GM23248 (cell line): ENCODE data around the gene FDX2. TPM values are rescaled to one million over a fixed set of nuclear protein-coding genes. Genes with fewer than 3 reads are reported as not detected.

Experiments
- DNase-seq: peaks from one replicate; pipeline ENCODE4 v3.0.0-alpha.2; 2015
- H2AFZ ChIP-seq: fragments of 200-600 bp; sonication (generic); 2 replicates; pipeline ENCODE4 v1.6.1; 2016; ENCODE audit warnings: antibody characterized with exemption
- H3F3A ChIP-seq: fragments of 200-600 bp; sonication (generic); 2 replicates; pipeline ENCODE4 v1.6.1; 2016; ENCODE audit warnings: mild to moderate bottlenecking, antibody characterized with exemption, mixed run types; ENCODE audit not compliant: insufficient read depth
- H3K27ac ChIP-seq: fragments of 200-600 bp; sonication (generic); 2 replicates; pipeline ENCODE4 v1.5.1; 2016; ENCODE audit warnings: mild to moderate bottlenecking
- H3K27me3 ChIP-seq: fragments of 200-600 bp; sonication (generic); replicated peaks from 2 replicates; pipeline ENCODE4 v1.6.1; 2016; ENCODE audit warnings: mild to moderate bottlenecking; ENCODE audit not compliant: insufficient read depth
- H3K36me3 ChIP-seq: fragments of 200-600 bp; sonication (generic); 2 replicates; pipeline ENCODE4 v1.6.1; 2016; ENCODE audit warnings: low read depth, mild to moderate bottlenecking
- H3K4me1 ChIP-seq: fragments of 200-600 bp; sonication (generic); 2 replicates; pipeline ENCODE4 v1.6.1; 2016; ENCODE audit warnings: mild to moderate bottlenecking; ENCODE audit not compliant: insufficient read depth
- H3K4me2 ChIP-seq: fragments of 200-600 bp; sonication (generic); one replicate; pipeline ENCODE4 v1.6.1; 2016; ENCODE audit warnings: mild to moderate bottlenecking; ENCODE audit not compliant: unreplicated experiment
- H3K4me3 ChIP-seq: fragments of 200-600 bp; sonication (generic); 2 replicates; pipeline ENCODE4 v1.5.1; 2016; ENCODE audit warnings: mild to moderate bottlenecking
- H3K79me2 ChIP-seq: fragments of 200-600 bp; sonication (generic); 2 replicates; pipeline ENCODE4 v1.6.1; 2016; ENCODE audit warnings: mild to moderate bottlenecking; ENCODE audit not compliant: insufficient read depth
- H3K9ac ChIP-seq: fragments of 200-600 bp; sonication (generic); 2 replicates; pipeline ENCODE4 v1.6.1; 2016; ENCODE audit warnings: mild to moderate bottlenecking
- H3K9me2 ChIP-seq: fragments of 200-600 bp; sonication (generic); 2 replicates; pipeline ENCODE4 v1.6.1; 2016; ENCODE audit warnings: mixed run types, mild to moderate bottlenecking, moderate library complexity; ENCODE audit not compliant: insufficient read depth
- H3K9me3 ChIP-seq: fragments of 200-600 bp; sonication (generic); one replicate; pipeline ENCODE4 v1.6.1; 2017; ENCODE audit warnings: low read depth
- H4K20me1 ChIP-seq: fragments of 200-600 bp; sonication (generic); 2 replicates; pipeline ENCODE4 v1.6.0; 2016; ENCODE audit not compliant: insufficient read depth
- EZH2 ChIP-seq: fragments of 200-600 bp; sonication (generic); IDR thresholded peaks from 2 replicates; pipeline ENCODE4 v1.6.1; 2018; ENCODE audit warnings: antibody characterized with exemption, mild to moderate bottlenecking; ENCODE audit not compliant: insufficient read depth, poor library complexity, severe bottlenecking
- EZH2phosphoT487 ChIP-seq: fragments of 200-600 bp; sonication (generic); IDR thresholded peaks from 2 replicates; pipeline ENCODE4 v1.6.1; 2018; ENCODE audit warnings: antibody characterized with exemption, moderate library complexity, mild to moderate bottlenecking, low read depth; ENCODE audit not compliant: insufficient read depth
- WGBS, 2 experiments: methylation state at CpG; one replicate each; pipeline ENCODE4 v1.1.6; 2015 to 2017; ENCODE audit warnings: low lambda C conversion rate in 2 of 2, low coverage in 1 of 2; ENCODE audit errors: missing lambda C conversion rate in 2 of 2; 5-methylcytosine and 5-hydroxymethylcytosine counted together
- in situ Hi-C: fragments of 300-500 bp; cut with MboI; formaldehyde crosslinking; loops from 2 replicates; pipeline ENCODE4 v1.15.0; 2020
- polyA plus RNA-seq: library from polyadenylated mRNA; unstranded; fragments of >200 nt; fragmentation: Nextera tagmentation; extraction: Ambion mirVana; gene quantifications from 2 replicates; pipeline ENCODE4 v1.2.1, GENCODE V29; 2016
- total RNA-seq: library from RNA; depleted of rRNA; stranded (reverse); fragments of >200 nt; shearing (Covaris generic); gene quantifications from 2 replicates; pipeline ENCODE4 v1.2.3, GENCODE V29; 2014

Gene FDX2
- total and polyA plus RNA-seq, 2 experiments from 2014 or later = 46.6 to 48.9 TPM

DNA sequence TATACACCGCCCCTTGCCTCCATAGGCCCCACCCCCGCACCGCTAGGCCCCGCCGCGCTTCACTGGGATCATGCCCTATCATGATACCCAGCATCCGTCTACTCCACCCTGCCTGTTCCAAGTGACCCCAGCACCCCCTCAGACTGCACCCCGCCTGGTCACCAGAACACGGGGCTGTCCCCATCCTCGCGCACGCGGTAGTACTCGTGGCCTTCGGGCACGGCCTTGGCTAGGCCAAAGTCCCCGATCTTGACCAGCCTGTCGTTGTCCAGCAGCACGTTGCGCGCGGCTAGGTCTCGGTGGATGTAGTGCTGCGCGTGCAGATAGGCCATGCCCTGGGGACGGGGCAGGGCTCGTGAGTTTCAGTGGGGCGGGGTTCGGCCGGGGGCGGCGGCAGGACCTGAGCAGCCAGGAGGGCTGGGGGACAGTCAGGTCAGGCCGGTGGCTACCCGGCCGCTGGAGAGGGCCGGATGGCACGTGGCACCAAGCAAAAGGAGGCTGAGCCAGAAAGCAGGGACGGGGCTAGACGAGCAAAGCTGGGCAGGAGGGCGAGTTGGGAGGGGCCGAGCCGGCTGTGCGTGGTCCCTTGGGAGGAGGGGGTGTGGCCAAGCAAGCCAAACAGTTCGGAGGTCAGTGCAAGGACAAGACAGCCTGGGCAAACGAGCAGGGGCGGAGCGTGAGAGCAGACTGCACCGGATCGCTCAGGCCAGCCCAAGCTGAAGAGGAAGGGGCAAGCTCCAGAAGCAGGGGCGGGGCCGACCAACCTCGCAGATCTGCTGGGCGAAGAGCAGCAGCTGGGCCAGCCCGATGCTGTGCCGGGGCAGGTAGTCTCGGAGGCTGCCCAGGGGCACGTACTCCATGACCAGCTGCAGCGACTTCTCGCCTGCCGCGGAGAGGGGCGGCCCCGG is 37.2 kb upstream of the FDX2 start:
- no peaks in the 10 kb centered on the region for H3K4me1 ChIP-seq
- no peak overlapping the region for H3K4me2 ChIP-seq
- H3K79me2 ChIP-seq = no peaks in the 10 kb centered on the region
- H3K36me3 ChIP-seq = peaks cover 10% of the 10 kb centered on the region; the same call in 1 of the 2 replicates
- H2AFZ ChIP-seq = no peak overlapping the region
- H4K20me1 ChIP-seq = no peaks in the 10 kb centered on the region
- H3K9ac ChIP-seq = no peak overlapping the region
- no peak for DNase-seq
- H3K9me3 ChIP-seq = no peaks in the 10 kb centered on the region
- H3K4me3 ChIP-seq = no peak overlapping the region
- no peaks in the 10 kb centered on the region for H3K27me3 ChIP-seq
- no peaks in the 10 kb centered on the region for H3F3A ChIP-seq
- H3K27ac ChIP-seq = no peak overlapping the region
- no peaks in the 10 kb centered on the region for H3K9me2 ChIP-seq
- in situ Hi-C loops = no loop called here
- TF ChIP-seq EZH2 (no peak), EZH2phosphoT487 (no peak)
- 87 to 90% methylated on average over 36 to 63 of the region's 63 CpGs for WGBS, 2 experiments

DNA sequence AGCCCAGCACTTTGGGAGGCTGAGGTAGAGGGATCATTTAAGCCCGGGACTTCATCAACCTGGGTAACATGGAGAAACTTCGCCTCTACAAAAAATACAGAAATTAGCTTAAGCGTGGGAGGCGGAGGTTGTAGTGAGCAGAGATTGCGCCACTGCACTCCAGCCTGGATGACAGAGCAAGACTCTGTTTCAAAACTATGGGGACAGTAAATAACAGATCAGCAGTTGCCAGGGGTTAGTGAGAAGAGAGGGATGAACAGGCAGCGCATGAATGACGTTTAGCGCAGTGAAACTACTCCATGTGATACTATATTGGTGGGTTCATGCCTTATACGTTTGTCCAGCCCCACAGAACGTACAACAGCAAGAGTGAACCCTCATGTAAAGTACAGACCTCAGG is 30.7 kb upstream of the FDX2 start:
- peaks cover 7% of the 10 kb centered on the region; the same call in 1 of the 2 replicates for H3K4me1 ChIP-seq
- peaks cover 4% of the 10 kb centered on the region; the same call in 1 of the 2 replicates for H3F3A ChIP-seq
- no peak overlapping the region for H3K4me3 ChIP-seq
- in situ Hi-C loops = no loop called here
- TF ChIP-seq EZH2phosphoT487 = no peak
- no peak for TF ChIP-seq EZH2
- H3K36me3 ChIP-seq = no peaks in the 10 kb centered on the region
- no peaks in the 10 kb centered on the region for H3K9me3 ChIP-seq
- no peaks in the 10 kb centered on the region for H4K20me1 ChIP-seq
- peak; percentile 47 for DNase-seq
- no peaks in the 10 kb centered on the region for H3K79me2 ChIP-seq
- no peaks in the 10 kb centered on the region for H3K27me3 ChIP-seq
- no peak overlapping the region for H2AFZ ChIP-seq
- no peak overlapping the region for H3K9ac ChIP-seq
- H3K27ac ChIP-seq = peak overlapping the region; percentile 26; the same call in 1 of the 2 replicates
- 65 to 67% methylated on average over 10 of the region's 10 CpGs for WGBS, 2 experiments
- no peaks in the 10 kb centered on the region for H3K9me2 ChIP-seq
- H3K4me2 ChIP-seq = no peak overlapping the region

DNA sequence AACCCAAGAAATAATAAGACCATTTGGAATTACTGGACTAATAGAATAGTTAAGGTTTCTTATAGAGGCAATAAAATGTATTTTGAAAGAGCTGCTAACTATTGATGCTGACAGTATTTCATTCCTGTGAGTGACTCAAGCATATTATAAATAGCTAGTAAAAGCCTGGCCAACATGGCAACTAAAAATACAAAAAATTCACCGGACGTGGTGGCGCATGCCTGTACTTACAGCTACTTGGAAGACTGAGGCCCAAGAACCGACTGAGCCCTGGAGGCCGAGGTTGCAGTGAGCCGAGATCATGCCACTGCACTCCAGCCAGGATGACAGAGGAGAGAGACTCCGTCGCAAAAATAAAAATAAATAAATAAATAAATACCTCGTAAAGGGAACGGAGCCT is 29.0 kb upstream of the FDX2 start:
- Histone ChIP-seq H3K4me3 (no peak overlapping the region), H3K27ac (no peak overlapping the region), H3K9ac (no peak overlapping the region), H3K27me3 (no peaks in the 10 kb centered on the region), H2AFZ (no peak overlapping the region), H3K79me2 (no peaks in the 10 kb centered on the region), H3K9me2 (no peaks in the 10 kb centered on the region), H3K4me2 (no peak overlapping the region), H3F3A (peaks cover 4% of the 10 kb centered on the region; the same call in 1 of the 2 replicates), H3K4me1 (peaks cover 7% of the 10 kb centered on the region; the same call in 1 of the 2 replicates), H4K20me1 (no peaks in the 10 kb centered on the region), H3K36me3 (no peaks in the 10 kb centered on the region), H3K9me3 (no peaks in the 10 kb centered on the region)
- WGBS, 2 experiments = 69 to 71% methylated on average over 10 of the region's 10 CpGs
- no peak for TF ChIP-seq EZH2
- TF ChIP-seq EZH2phosphoT487 = no peak
- DNase-seq = peak; percentile 42
- in situ Hi-C loops = no loop called here

DNA sequence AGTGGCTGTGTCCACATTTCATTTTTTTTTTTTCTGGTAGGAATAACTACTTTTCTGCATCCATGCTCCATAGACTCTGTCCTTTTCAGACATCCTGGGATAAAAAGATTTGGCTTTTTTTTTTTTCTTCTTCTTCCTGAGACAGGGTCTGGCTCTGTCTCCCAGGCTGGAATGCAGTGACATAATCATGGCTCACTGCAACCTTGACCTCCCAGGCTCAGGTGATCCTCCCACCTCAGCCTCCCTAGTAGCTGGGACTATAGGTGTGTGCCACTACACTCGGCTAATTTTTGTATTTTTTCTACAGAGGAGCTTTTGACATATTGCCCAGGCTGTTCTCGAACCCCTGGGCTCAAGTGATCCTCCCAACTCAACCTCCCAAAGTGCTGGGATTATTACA is 27.7 kb upstream of the FDX2 start:
- Histone ChIP-seq H3K9me2 (no peaks in the 10 kb centered on the region), H3K79me2 (no peaks in the 10 kb centered on the region), H3K36me3 (no peaks in the 10 kb centered on the region), H3K9me3 (no peaks in the 10 kb centered on the region), H2AFZ (no peak overlapping the region), H3K27ac (no peak overlapping the region), H3K4me1 (peaks cover 7% of the 10 kb centered on the region; the same call in 1 of the 2 replicates), H3K9ac (no peak overlapping the region), H3K4me3 (no peak overlapping the region), H3K27me3 (no peaks in the 10 kb centered on the region), H3F3A (peaks cover 4% of the 10 kb centered on the region; the same call in 1 of the 2 replicates), H3K4me2 (no peak overlapping the region), H4K20me1 (no peaks in the 10 kb centered on the region)
- no peak for DNase-seq
- WGBS, 2 experiments = 68 to 82% methylated on average over 2 of the region's 2 CpGs
- TF ChIP-seq EZH2phosphoT487 (no peak), EZH2 (no peak)
- in situ Hi-C loops = no loop called here
